NCI-H2029 (cell line): ENCODE results near the gene CPNE1.

ENCODE experiments used
- DNase-seq: peaks from one replicate; lab custom pipeline; 2025; lab: John Stamatoyannopoulos, UW

The CPNE1 gene

DNA sequence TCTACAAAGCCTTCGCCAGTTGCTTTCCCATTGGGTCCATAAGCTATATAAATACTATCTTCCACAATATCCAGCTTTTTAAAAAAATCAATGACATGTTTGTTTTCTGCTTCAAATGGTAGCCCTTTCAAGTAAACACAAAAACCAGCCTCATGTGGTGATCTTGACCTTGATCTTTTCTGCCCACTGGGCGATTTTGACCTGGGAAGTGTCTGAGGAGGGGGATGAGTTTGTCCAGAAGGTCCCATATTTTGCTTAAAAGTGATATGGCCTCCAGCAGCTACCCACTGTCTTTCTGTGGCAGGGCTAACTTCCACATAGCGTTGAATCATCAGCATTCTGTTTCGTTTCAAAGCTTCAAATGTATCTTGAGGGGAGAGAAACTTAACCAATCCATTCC, 10.8 kb downstream of the CPNE1 start:
- DNase-seq = no peak

DNA sequence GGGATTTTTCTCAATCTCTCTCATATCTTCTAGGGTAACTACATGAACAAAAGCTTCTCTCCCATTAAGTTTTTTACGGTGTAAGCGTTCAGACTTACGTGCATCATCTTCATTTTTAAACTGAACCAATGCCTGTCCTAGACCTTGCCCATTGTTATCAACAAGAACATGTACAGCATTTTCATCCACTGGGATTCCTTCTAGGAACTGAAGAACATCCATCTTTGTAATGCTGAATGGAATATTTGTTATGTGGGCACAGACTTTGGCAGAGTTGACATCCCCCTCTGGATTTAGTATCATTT, 11.3 kb downstream of the CPNE1 start:
- no peak for DNase-seq

DNA sequence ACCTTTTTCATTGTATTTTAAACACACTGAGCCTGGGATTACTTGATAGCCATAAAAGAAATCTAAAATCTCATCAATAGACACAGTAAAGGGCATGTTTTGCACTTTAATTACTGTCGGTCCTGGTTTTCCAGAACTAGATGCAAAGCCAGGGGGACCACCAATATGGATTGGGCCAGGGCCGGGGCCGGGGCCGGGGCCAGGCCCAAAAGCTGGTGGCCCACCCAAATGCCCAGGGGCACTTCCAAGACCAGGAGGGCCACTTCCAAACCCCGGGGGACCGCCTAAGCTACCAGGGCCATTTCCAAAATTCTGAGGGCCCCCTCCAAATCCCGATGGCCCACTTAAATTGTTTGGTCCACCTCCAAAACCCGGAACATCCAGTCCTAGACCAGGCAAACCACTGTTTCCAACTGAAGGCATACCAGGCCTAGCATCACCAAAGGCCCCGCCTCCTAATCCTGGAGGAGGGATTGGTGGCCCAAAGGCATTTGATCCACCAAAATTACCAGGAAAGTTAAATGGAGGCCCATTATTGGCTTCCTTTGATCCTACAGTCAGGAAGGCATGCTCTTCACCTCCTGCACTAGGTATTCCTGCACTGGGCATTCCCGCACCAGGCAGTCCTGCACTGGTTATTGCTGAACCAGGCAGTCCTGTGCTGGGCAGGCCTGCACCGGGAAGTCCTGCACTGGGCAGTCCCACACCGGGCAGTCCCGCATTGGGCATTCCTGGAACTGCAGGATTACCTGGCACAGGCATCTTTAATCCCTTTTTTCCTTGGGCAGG, 11.9 kb downstream of the CPNE1 start:
- no peak for DNase-seq

DNA sequence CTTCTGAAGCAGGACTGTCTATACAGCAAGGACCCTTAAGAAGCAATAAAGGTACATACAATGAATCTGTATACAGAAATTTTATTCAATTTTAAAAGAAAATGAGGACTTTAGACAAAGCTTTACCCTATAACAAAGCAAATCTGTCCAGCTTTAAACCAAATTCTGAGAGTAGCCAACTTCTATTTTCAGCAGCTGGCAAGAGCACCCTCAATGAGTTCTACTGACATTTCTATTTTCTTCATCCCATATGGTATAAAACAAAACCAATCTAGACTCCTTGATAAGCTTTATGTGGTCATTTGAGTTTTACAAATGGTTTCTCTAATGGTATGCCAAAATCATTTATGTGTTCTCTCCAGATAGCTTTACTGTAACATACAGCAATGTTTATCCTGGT, 12.7 kb downstream of the CPNE1 start:
- DNase-seq = no peak

GRCh38 chr20:35650632-35651031, 14.1 kb downstream of the CPNE1 start:
- no peak for DNase-seq

GRCh38 chr20:35648836-35649235, 15.9 kb downstream of the CPNE1 start:
- DNase-seq = peak; percentile 16

DNA sequence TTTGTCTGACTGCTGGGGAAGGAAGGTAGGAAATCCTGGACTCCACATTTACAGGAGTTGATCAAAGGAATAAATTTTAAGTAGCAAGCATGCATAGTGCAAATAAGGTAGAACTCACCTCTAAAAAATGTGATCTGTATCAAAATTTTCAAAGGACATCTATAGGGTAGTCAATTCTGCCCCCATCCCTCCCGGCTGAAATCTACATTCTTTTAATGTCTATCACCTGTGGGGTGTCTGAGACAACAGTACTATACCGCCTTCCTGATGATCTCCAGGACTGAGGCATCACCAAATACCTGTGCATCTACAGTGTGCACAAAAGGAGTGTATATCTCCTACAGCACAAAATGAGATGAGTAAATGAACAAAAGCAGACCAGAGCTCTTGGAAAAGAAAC, 19.9 kb downstream of the CPNE1 start:
- DNase-seq = no peak

GRCh38 chr20:35643045-35643444, 21.7 kb downstream of the CPNE1 start:
- no peak for DNase-seq

GRCh38 chr20:35641743-35642142, 23.0 kb downstream of the CPNE1 start:
- DNase-seq = no peak

GRCh38 chr20:35640724-35641123, 24.0 kb downstream of the CPNE1 start:
- DNase-seq = no peak

- no peak for DNase-seq
These were observed 25.9 kb downstream of the CPNE1 start for GRCh38 chr20:35638751-35639150.

GRCh38 chr20:35637276-35637675, 27.4 kb downstream of the CPNE1 start:
- no peak for DNase-seq

GRCh38 chr20:35636095-35636494, 28.6 kb downstream of the CPNE1 start:
- DNase-seq = no peak

- DNase-seq = no peak
These were observed 29.0 kb downstream of the CPNE1 start for GRCh38 chr20:35635652-35636051.

GRCh38 chr20:35632539-35633115, 32.1 kb downstream of the CPNE1 start:
- DNase-seq = no peak

GRCh38 chr20:35630636-35631035, 34.1 kb downstream of the CPNE1 start:
- DNase-seq = no peak

GRCh38 chr20:35629427-35630145, 35.1 kb downstream of the CPNE1 start:
- DNase-seq = no peak

DNA sequence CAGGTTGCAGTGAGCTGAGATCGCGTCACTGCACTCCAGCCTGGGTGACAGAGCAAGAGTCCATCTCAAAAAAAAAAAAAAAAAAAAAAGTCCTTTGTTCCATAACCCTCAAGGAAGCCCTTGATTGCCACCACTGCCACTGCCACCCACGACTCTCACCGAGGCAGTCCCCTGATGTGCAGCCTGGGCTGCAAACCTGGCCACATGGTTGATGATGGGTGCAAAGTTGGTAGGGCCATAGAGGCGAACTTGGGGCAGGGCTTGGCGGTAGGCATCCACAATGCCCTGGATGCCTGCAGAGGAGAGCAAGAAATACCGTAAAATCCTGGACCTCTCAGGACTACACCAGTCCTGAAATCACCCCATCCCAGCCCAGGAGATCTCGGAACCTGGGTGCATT, 37.6 kb downstream of the CPNE1 start:
- no peak for DNase-seq

DNA sequence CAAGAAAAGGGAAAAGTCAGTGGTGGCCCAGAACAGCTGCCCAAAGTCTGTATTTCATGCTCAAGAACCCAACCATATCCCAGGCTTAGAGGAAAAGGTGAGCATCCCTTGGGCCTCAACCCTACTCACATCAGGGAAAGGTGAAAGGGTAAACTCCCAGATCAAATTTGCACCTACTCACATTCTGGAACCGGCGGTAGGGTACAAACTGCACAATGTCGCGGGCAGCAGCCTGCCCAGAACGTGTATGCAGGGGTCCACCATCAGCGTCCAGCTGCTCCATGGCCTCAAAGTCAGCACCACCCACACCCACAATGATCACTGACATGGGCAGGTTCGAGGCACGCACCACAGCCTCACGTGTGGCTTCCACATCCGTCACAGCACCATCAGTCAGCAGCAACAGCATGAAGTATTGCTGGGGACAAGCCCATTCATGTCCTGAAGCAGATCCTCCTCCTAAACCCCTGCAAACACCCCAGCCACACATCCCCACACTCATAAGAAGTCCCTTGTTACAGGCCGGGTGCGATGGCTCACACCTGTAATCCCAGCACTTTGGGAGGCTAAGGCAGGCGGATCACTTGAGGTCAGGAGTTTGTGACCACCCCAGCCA, 38.2 kb downstream of the CPNE1 start:
- no peak for DNase-seq

DNA sequence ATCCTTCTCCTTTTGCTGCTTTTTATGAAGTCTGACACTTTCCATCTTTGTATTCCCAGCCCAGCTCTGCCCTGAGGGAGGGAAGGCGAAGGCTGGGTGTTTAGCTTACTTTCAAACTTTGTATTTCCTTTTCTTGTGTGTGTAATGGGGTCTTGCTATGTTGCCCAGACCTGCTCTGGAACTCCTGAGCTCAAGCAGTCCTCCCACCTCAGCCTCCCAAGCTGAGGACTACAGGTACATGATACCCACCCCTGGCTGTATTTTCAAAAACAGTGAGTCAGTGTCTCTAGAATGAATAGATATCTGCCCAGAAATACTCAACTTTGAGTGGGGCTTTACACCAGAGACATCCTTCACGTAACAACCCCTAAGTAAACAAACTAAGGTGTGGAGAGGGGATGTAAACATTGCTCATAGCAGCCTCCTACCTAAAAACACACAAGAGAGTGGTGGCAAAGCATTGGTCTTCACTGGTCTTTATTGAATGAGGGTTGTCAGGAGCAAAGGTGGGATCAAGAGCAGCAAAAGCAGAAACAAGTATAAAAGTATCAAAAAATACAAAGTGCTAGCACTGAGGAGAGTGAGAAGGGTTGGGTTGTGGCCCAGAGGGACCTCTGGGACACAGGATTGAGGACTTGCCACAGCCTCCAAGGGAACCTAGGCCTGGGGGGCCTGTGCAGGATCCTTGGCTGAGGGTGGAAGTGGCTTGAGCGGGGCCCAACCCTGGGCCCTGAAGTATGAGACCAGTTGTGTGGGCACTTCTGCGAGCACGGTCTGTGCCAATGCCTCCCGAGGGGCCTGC, 38.9 kb downstream of the CPNE1 start:
- peak; percentile 16 for DNase-seq

- no peak for DNase-seq
These were observed 43.1 kb downstream of the CPNE1 start for GRCh38 chr20:35621560-35621946.
